Memory B cell (primary cell): ENCODE results near the gene KLF18.

Source experiments
- ATAC-seq: fragments of 150-1000 bp; cut with Tn5 transposase; 2 replicates; pipeline ENCODE4 v1.10.0; 2021; ENCODE audit warnings: low read depth, mild to moderate bottlenecking, moderate library complexity
- DNase-seq, 2 donors: peaks; one replicate each; pipeline ENCODE4 v3.0.0; 2022; ENCODE audit warnings: low spot score in 2 of 2
- H3K27ac Mint-ChIP-seq: one replicate; pipeline ENCODE4 v1.8.0; 2022; ENCODE audit warnings: mild to moderate bottlenecking, moderate library complexity, mixed read lengths
- H3K27me3 Mint-ChIP-seq: one replicate; pipeline ENCODE4 v1.8.0; 2022; ENCODE audit warnings: mixed read lengths
- H3K36me3 Mint-ChIP-seq: one replicate; pipeline ENCODE4 v1.8.0; 2022; ENCODE audit warnings: mild to moderate bottlenecking, mixed read lengths
- H3K4me1 Mint-ChIP-seq: one replicate; pipeline ENCODE4 v1.8.0; 2022; ENCODE audit warnings: mixed read lengths
- H3K4me3 Mint-ChIP-seq: one replicate; pipeline ENCODE4 v1.8.0; 2022; ENCODE audit warnings: mild to moderate bottlenecking, moderate library complexity, mixed read lengths
- H3K9me3 Mint-ChIP-seq: one replicate; pipeline ENCODE4 v1.8.0; 2022; ENCODE audit warnings: mixed read lengths

The KLF18 gene

DNA sequence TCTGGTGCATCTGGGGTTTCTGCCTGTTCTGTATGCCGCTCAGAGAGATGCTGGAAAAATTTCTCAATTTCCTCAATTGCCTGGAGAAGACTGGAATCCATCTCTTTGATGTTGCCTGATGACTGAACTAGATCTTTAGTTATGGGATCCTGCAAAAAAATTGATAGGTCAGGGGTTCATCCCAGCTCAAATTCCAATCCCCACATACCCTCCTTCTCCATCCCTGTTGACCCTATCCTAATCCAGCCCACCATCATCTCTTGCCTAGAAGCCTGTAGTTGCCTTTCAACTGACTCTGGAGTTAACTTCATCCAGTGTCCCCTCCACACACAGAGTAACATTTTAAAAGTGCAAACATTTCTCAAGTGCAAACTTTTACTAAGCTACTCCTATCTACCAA is at the start of gene KLF18:
TSS of gene KLF18 (minus strand) at position 101 of the 400 bp plus-strand sequence. CDS start at position 101, 0 bp downstream.
- no peak for ATAC-seq
- H3K4me3 Mint-ChIP-seq, result no peak within 1 kb of the TSS

DNA sequence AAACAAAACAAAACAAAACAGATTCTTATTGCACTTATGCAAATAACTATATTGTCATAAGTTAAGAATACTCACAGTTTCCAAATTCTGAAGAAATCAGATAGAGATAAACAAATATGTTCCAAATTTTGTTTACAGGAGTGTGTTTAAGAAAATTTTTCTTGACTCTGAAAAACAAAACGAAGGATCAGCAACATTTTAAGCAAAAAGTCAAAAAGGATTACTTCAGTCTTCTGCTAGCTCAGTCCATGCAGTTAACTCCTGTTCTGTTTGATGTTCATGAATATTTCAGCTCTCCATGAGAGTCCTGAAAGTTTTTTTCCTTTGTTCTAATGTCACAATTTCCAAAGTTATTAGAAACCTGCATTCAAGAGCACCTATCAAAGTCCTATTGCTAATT is 33.2 kb upstream of the KLF18 start:
- no peak for ATAC-seq

More for the DNA sequence above, at the start of gene KLF18:
- H3K27ac Mint-ChIP-seq, result no peak within 1 kb of the TSS
- H3K9me3 Mint-ChIP-seq, result peaks cover 8% of the 10 kb centered on the region
- DNase-seq, result no peak
- no peaks in the 10 kb centered on the region for H3K4me1 Mint-ChIP-seq
- H3K36me3 Mint-ChIP-seq, result peaks cover 1% of the 10 kb centered on the region
- peaks cover 8% of the 10 kb centered on the region for H3K27me3 Mint-ChIP-seq

DNA sequence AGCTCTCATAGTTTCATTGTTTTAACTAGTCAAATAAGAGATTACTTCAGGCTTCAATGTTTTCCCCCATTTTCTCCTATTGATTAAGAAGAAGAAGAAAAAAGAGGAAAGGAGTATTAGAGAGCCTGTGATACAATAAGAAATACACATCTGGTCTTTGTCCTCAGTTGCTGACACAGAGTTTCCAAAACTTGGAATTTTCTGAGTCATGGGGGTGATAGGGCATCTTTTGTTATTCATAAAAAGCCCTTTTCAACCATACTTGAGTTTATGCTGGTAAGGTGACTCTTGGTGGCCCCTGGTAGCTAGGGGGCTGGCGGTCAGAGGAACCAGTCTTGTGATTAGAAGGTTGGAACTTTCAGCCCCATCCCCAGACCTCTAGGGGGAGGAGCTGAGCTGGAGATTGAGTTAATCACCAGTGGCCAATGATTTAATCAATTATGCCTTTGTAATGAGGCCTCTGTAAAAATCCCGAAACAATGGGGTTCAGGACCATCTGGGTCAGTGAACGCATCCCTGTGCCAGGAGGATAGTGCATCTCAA is 28.9 kb upstream of the KLF18 start:
- DNase-seq, result no peak
- no peak for ATAC-seq
- Mint-ChIP-seq H3K9me3 (peaks cover 14% of the 10 kb centered on the region), H3K36me3 (peaks cover 3% of the 10 kb centered on the region), H3K27me3 (peaks cover 11% of the 10 kb centered on the region), H3K4me1 (no peaks in the 10 kb centered on the region), H3K27ac (no peak overlapping the region), H3K4me3 (no peak overlapping the region)

More for the DNA sequence above, 33.2 kb upstream of the KLF18 start:
- H3K9me3 Mint-ChIP-seq, result peaks cover 5% of the 10 kb centered on the region
- H3K36me3 Mint-ChIP-seq, result no peaks in the 10 kb centered on the region
- H3K27ac Mint-ChIP-seq, result no peak overlapping the region
- H3K27me3 Mint-ChIP-seq, result peaks cover 6% of the 10 kb centered on the region
- DNase-seq, result no peak
- H3K4me3 Mint-ChIP-seq, result no peak overlapping the region
- H3K4me1 Mint-ChIP-seq, result no peaks in the 10 kb centered on the region

GRCh38 chr1:44168520-44169098 is 27.2 kb upstream of the KLF18 start:
- H3K27ac Mint-ChIP-seq, result no peak overlapping the region
- H3K4me1 Mint-ChIP-seq, result no peaks in the 10 kb centered on the region
- ATAC-seq (no peak), DNase-seq (no peak)
- peaks cover 9% of the 10 kb centered on the region for H3K27me3 Mint-ChIP-seq
- peaks cover 5% of the 10 kb centered on the region for H3K36me3 Mint-ChIP-seq
- no peak overlapping the region for H3K4me3 Mint-ChIP-seq
- H3K9me3 Mint-ChIP-seq, result peaks cover 10% of the 10 kb centered on the region

DNA sequence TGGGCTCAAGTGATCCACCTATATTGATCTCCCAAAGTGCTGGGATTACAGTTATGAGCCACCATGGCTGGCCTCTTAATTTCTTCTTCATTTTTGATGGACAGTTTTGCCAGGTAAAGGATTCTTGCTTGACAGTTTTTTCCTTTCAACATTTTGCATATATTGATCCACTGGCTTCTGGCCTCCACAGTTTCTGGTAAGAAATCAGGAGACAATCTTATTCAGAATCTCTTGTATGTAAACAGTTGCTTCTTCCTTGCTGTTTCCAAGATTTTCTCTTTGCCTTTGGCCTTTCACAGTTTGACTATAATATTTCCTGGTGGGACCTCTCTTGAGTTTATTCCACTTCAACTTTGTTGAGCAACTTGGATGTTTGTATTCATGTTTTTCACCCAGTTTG is 20.1 kb upstream of the KLF18 start:
- no peak overlapping the region for H3K4me3 Mint-ChIP-seq
- H3K27ac Mint-ChIP-seq, result no peak overlapping the region
- DNase-seq (no peak), ATAC-seq (no peak)
- peaks cover 3% of the 10 kb centered on the region for H3K36me3 Mint-ChIP-seq
- H3K4me1 Mint-ChIP-seq, result no peaks in the 10 kb centered on the region
- no peaks in the 10 kb centered on the region for H3K27me3 Mint-ChIP-seq
- peaks cover 3% of the 10 kb centered on the region for H3K9me3 Mint-ChIP-seq

DNA sequence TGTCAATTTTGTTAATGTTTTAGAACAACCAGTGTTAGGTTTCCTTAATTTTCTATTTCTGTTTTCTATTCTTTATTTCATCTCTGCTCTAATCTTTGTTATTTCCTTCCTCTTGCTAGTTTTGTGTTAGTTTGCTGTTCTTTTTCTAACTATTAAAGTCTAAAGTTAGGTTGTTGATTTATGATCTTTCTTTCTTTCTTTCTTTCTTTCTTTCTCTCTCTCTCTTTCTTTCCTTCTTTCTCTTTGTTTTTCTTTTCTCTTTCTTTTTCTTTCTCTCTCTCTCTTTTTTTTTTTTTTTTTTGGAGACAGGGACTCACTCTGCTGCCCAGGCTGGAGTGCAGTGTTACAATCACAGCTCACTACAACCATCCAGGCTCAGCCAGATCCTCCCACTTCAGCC is 17.4 kb upstream of the KLF18 start:
- Mint-ChIP-seq H3K9me3 (peaks cover 3% of the 10 kb centered on the region), H3K4me1 (no peaks in the 10 kb centered on the region), H3K36me3 (peaks cover 2% of the 10 kb centered on the region), H3K27me3 (no peaks in the 10 kb centered on the region), H3K4me3 (no peak overlapping the region), H3K27ac (no peak overlapping the region)
- ATAC-seq (no peak), DNase-seq (no peak)

DNA sequence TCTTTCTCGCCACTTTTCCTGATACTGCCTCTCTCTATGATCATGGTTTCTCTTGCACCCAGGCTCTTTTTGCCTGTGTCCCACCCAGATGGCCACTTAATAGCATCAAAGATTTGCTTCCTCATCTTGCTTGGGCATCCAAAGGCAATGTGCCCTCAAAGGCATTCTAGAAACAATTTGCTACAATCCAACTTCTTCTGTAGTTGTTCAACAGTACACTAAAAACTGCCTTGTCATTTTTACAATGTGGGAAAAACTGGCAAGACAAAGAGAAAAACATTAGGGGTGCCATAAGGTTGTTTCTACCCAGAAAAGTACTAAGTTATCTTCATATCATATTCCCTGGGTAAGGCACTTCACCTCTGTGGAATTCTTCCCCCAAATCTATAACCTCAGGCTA is 16.5 kb upstream of the KLF18 start:
- no peak overlapping the region for H3K4me3 Mint-ChIP-seq
- peaks cover 3% of the 10 kb centered on the region for H3K27me3 Mint-ChIP-seq
- no peak overlapping the region for H3K27ac Mint-ChIP-seq
- H3K4me1 Mint-ChIP-seq, result no peaks in the 10 kb centered on the region
- H3K9me3 Mint-ChIP-seq, result peaks cover 3% of the 10 kb centered on the region
- ATAC-seq (no peak), DNase-seq (no peak)
- H3K36me3 Mint-ChIP-seq, result peaks cover 2% of the 10 kb centered on the region

DNA sequence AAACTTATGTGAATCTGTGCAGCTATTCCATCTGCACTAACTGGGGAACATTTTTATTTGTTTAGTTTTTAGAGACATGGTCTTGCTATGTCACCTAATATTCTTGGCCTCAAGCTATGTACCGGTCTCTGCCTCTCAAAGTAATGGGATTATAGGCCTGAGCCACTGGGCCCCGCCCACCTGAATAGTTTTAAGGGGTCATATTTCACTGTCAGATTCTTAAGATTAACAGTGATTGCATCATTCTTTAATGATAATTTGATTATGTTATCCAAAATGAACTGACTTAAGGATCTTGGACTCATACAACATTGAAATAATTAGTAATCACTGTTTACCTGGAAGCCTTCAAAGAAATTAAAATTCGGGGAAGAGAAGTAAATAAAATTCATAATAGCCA is 12.6 kb upstream of the KLF18 start:
- no peaks in the 10 kb centered on the region for H3K36me3 Mint-ChIP-seq
- no peak overlapping the region for H3K27ac Mint-ChIP-seq
- H3K4me1 Mint-ChIP-seq, result no peaks in the 10 kb centered on the region
- DNase-seq (no peak), ATAC-seq (no peak)
- H3K27me3 Mint-ChIP-seq, result peaks cover 9% of the 10 kb centered on the region
- no peaks in the 10 kb centered on the region for H3K9me3 Mint-ChIP-seq
- H3K4me3 Mint-ChIP-seq, result no peak overlapping the region

GRCh38 chr1:44152692-44153091 is 11.3 kb upstream of the KLF18 start:
- H3K27ac Mint-ChIP-seq, result no peak overlapping the region
- ATAC-seq (no peak), DNase-seq (no peak)
- peaks cover under 1% of the 10 kb centered on the region for H3K36me3 Mint-ChIP-seq
- H3K4me3 Mint-ChIP-seq, result no peak overlapping the region
- peaks cover 11% of the 10 kb centered on the region for H3K27me3 Mint-ChIP-seq
- H3K9me3 Mint-ChIP-seq, result peaks cover under 1% of the 10 kb centered on the region
- no peaks in the 10 kb centered on the region for H3K4me1 Mint-ChIP-seq

DNA sequence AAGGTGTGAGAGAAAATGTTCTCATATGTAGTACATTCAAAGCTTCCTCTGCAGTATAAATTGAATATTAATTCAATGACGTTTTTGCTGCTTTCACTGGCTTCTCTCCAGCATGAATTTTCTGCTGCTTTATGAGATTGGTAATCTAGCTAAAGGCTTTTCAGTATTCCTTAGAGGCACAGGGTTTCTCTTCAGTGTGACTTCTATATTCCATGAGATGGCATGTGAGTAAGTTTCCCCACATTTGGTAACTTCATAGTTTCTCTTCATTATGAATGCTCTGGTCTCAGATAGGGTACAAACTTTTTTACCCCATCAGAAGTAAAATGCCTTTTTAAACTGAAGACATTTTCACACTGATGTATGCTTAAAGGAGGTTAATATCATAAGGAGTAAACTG is 10.4 kb upstream of the KLF18 start:
- Mint-ChIP-seq H3K36me3 (peaks cover 2% of the 10 kb centered on the region), H3K9me3 (peaks cover 2% of the 10 kb centered on the region), H3K4me1 (no peaks in the 10 kb centered on the region), H3K4me3 (no peak overlapping the region), H3K27ac (no peak overlapping the region), H3K27me3 (peaks cover 11% of the 10 kb centered on the region)
- DNase-seq (no peak), ATAC-seq (no peak)

GRCh38 chr1:44151332-44151731 is 9.9 kb upstream of the KLF18 start:
- H3K27ac Mint-ChIP-seq, result no peak overlapping the region
- H3K36me3 Mint-ChIP-seq, result peaks cover 2% of the 10 kb centered on the region
- ATAC-seq (no peak), DNase-seq (no peak)
- peaks cover 11% of the 10 kb centered on the region for H3K27me3 Mint-ChIP-seq
- H3K4me3 Mint-ChIP-seq, result no peak overlapping the region
- H3K4me1 Mint-ChIP-seq, result no peaks in the 10 kb centered on the region
- H3K9me3 Mint-ChIP-seq, result peaks cover 3% of the 10 kb centered on the region

DNA sequence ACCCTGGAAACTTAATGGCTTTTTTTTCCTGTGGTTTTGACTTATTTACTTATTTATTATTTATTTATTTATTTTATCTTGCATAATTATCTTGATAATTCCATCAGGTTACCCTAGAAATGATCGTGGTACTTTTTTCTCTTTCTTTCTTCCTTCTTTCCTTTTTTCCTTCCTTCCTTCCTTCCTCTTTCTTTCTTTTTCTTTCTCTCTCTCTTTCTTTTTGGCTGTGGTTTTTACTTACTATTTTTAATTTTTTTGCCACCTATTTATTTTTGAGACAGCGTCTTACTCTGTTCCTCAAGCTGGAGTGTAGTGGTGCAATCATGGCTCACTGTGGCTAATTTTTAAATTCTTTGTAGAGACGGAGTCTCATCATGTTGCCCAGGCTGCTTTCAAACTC is 6.2 kb upstream of the KLF18 start:
- no peak for ATAC-seq

GRCh38 chr1:44146536-44147361 is 5.3 kb upstream of the KLF18 start:
- DNase-seq, result no peak
- Mint-ChIP-seq H3K27me3 (peaks cover 5% of the 10 kb centered on the region), H3K9me3 (peaks cover 11% of the 10 kb centered on the region), H3K4me1 (no peaks in the 10 kb centered on the region), H3K36me3 (peaks cover 3% of the 10 kb centered on the region), H3K4me3 (no peak overlapping the region), H3K27ac (no peak overlapping the region)
- ATAC-seq, result no peak

More for the DNA sequence above, 6.2 kb upstream of the KLF18 start:
- H3K4me1 Mint-ChIP-seq, result no peaks in the 10 kb centered on the region
- DNase-seq, result no peak
- peaks cover 11% of the 10 kb centered on the region for H3K9me3 Mint-ChIP-seq
- no peak overlapping the region for H3K4me3 Mint-ChIP-seq
- no peak overlapping the region for H3K27ac Mint-ChIP-seq
- H3K27me3 Mint-ChIP-seq, result peaks cover 7% of the 10 kb centered on the region
- peaks cover 3% of the 10 kb centered on the region for H3K36me3 Mint-ChIP-seq

DNA sequence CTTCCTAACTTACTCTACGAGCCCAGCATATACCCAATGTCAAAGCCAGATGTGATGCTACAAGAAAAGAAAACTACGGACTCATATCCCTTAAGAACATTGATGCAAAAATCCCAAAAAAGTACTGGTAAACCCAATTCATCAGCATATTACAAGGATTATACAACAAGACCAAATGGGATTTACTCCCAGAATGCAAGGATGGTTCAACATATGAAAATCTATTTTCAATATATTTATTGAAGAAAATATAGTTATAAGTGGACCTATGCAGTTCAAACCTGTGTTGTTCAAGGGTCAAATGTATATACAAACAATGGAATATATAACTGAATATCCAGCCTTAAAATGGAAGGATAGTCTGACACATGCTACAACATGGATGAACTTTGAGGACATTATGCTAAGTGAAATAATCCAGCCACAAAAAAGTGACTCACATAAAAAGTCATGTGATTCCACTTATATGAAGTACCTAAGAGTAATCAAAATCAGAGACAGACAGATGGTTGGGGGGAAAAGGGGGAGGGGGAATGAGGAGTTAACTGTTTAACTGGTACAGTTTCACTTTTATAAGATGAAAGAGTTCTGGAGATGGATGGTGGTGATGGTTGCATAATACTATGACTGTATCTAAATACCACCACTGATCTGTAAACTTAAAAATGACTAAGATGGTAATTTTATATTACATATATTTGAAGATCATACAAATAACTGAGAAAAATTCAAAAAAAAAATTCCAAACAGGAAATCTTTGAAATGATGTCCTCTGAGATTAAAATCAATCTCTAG is 3.7 kb upstream of the KLF18 start:
- Mint-ChIP-seq H3K36me3 (peaks cover 3% of the 10 kb centered on the region), H3K9me3 (peaks cover 11% of the 10 kb centered on the region)

More for the DNA sequence above, 3.7 kb upstream of the KLF18 start:
- H3K27ac Mint-ChIP-seq, result no peak overlapping the region
- H3K27me3 Mint-ChIP-seq, result peaks cover 5% of the 10 kb centered on the region
- no peaks in the 10 kb centered on the region for H3K4me1 Mint-ChIP-seq
- ATAC-seq (no peak), DNase-seq (no peak)
- H3K4me3 Mint-ChIP-seq, result no peak overlapping the region
